Neural cell (in vitro differentiated cells): ENCODE results near the gene COG4. TPM values are rescaled to one million over a fixed set of nuclear protein-coding genes. Genes with fewer than 3 reads are reported as not detected.

Experiments used
- H2AFZ ChIP-seq: fragments of 200-600, 300-800 bp; sonication (generic), shearing (Covaris generic); 2 replicates; pipeline ENCODE4 v1.6.0; 2014; ENCODE audit warnings: low read depth, mild to moderate bottlenecking, antibody characterized with exemption, low read length, moderate library complexity
- H3F3A ChIP-seq: fragments of 200-600 bp; shearing (Covaris generic); 2 replicates; pipeline ENCODE4 v1.6.1; 2016; ENCODE audit warnings: mild to moderate bottlenecking, moderate library complexity, mixed read lengths, antibody characterized with exemption, low read length; ENCODE audit not compliant: insufficient read depth, poor library complexity, severe bottlenecking
- H3K27ac ChIP-seq: fragments of 200-600, 300-800 bp; sonication (generic), shearing (Covaris generic); 2 replicates; pipeline ENCODE4 v1.5.1; 2014; ENCODE audit warnings: mild to moderate bottlenecking, low read length, moderate library complexity
- H3K27me3 ChIP-seq: fragments of 300-800, 200-600 bp; sonication (generic), shearing (Covaris generic); 2 replicates; pipeline ENCODE4 v1.6.0; 2014; ENCODE audit warnings: mild to moderate bottlenecking, low read depth, low read length, moderate library complexity; ENCODE audit not compliant: insufficient read depth
- H3K36me3 ChIP-seq: fragments of 300-800, 200-600 bp; sonication (generic), shearing (Covaris generic); 2 replicates; pipeline ENCODE4 v1.5.1; 2014; ENCODE audit warnings: mild to moderate bottlenecking, antibody characterized with exemption, low read length, moderate library complexity; ENCODE audit not compliant: insufficient read depth
- H3K4me2 ChIP-seq: fragments of 300-800, 200-600 bp; sonication (generic), shearing (Covaris generic); 2 replicates; pipeline ENCODE4 v1.6.0; 2014; ENCODE audit warnings: mild to moderate bottlenecking, low read length
- H3K4me3 ChIP-seq: fragments of 300-800, 200-600 bp; sonication (generic), shearing (Covaris generic); 2 replicates; pipeline ENCODE4 v1.5.1; 2014; ENCODE audit warnings: mild to moderate bottlenecking, low read length, moderate library complexity
- H3K79me2 ChIP-seq: fragments of 200-600 bp; shearing (Covaris generic); replicated peaks from 2 replicates; pipeline ENCODE4 v1.6.0; 2014; ENCODE audit warnings: mild to moderate bottlenecking, low read length, moderate library complexity; ENCODE audit not compliant: insufficient read depth
- H3K9ac ChIP-seq: fragments of 300-800, 200-600 bp; sonication (generic), shearing (Covaris generic); 2 replicates; pipeline ENCODE4 v1.6.1; 2016; ENCODE audit warnings: mild to moderate bottlenecking, low read length, mixed read lengths
- H3K9me2 ChIP-seq: fragments of 200-600 bp; shearing (Covaris generic); 2 replicates; pipeline ENCODE4 v1.6.1; 2016; ENCODE audit warnings: mild to moderate bottlenecking, low read length, mixed read lengths; ENCODE audit not compliant: insufficient read depth
- H3K9me3 ChIP-seq: fragments of 200-600, 300-800 bp; sonication (generic), shearing (Covaris generic); 2 replicates; pipeline ENCODE4 v1.6.1; 2016; ENCODE audit warnings: mild to moderate bottlenecking, mixed run types, low read length, moderate library complexity, mixed read lengths
- H4K20me1 ChIP-seq: fragments of 200-600 bp; shearing (Covaris generic); 2 replicates; pipeline ENCODE4 v1.6.1; 2016; ENCODE audit warnings: mild to moderate bottlenecking, mixed run types; ENCODE audit not compliant: insufficient read depth
- CTCF ChIP-seq: fragments of 450-650 bp; IDR thresholded peaks from 2 replicates; pipeline ENCODE4 v1.5.1; 2014; ENCODE audit warnings: antibody characterized with exemption, mild to moderate bottlenecking, moderate library complexity; ENCODE audit not compliant: poor library complexity, severe bottlenecking
- EP300 ChIP-seq: fragments of 450-650 bp; conservative IDR thresholded peaks from 2 replicates; pipeline ENCODE4 v1.6.1; 2014; ENCODE audit warnings: antibody characterized with exemption, mild to moderate bottlenecking, moderate library complexity; ENCODE audit not compliant: poor library complexity, severe bottlenecking
- EZH2 ChIP-seq: fragments of 200-600, 300-800 bp; shearing (Covaris generic), sonication (generic); IDR thresholded peaks from 2 replicates; pipeline ENCODE4 v1.6.1; 2014; ENCODE audit warnings: antibody characterized with exemption, low read length, borderline replicate concordance, mild to moderate bottlenecking; ENCODE audit not compliant: insufficient read depth, poor library complexity, severe bottlenecking
- MXI1 ChIP-seq: fragments of 450-650 bp; conservative IDR thresholded peaks from 2 replicates; pipeline ENCODE4 v1.6.1; 2014; ENCODE audit warnings: antibody characterized with exemption, mild to moderate bottlenecking; ENCODE audit not compliant: poor library complexity, severe bottlenecking
- POLR2AphosphoS5 ChIP-seq: IDR thresholded peaks from 2 replicates; pipeline ENCODE4 v1.6.1; 2012
- RAD21 ChIP-seq: fragments of 450-650 bp; conservative IDR thresholded peaks from 2 replicates; pipeline ENCODE4 v1.6.1; 2014; ENCODE audit warnings: antibody characterized with exemption, mild to moderate bottlenecking, moderate library complexity
- REST ChIP-seq: IDR thresholded peaks from 2 replicates; pipeline ENCODE4 v1.6.1; 2012; ENCODE audit warnings: borderline replicate concordance
- SMC3 ChIP-seq: fragments of 450-650 bp; conservative IDR thresholded peaks from 2 replicates; pipeline ENCODE4 v1.6.1; 2014; ENCODE audit warnings: antibody characterized with exemption, mild to moderate bottlenecking, moderate library complexity; ENCODE audit not compliant: poor library complexity
- TAF1 ChIP-seq: IDR thresholded peaks from 2 replicates; pipeline ENCODE4 v1.6.1; 2012; ENCODE audit warnings: low read depth
- polyA plus RNA-seq: library from polyadenylated mRNA; depleted of rRNA; stranded (reverse); fragments of >200 nt; gene quantifications from 2 replicates; pipeline ENCODE4 v1.2.3, GENCODE V29; 2014

The COG4 gene
- polyA plus RNA-seq, 1 donor from 2014 or later = 185 TPM

- H3K36me3 ChIP-seq = peaks cover 6% of the 10 kb centered on the region
- TF ChIP-seq MXI1 (no peak), EP300 (no peak), CTCF (no peak), RAD21 (no peak), REST (no peak), SMC3 (no peak), TAF1 (no peak), POLR2AphosphoS5 (no peak)
- no peaks in the 10 kb centered on the region for H3K27me3 ChIP-seq
- no peaks in the 10 kb centered on the region for H4K20me1 ChIP-seq
- H3K9ac ChIP-seq = no peak overlapping the region
- no peak overlapping the region for H2AFZ ChIP-seq
- H3K9me2 ChIP-seq = no peaks in the 10 kb centered on the region
- no peaks in the 10 kb centered on the region for H3F3A ChIP-seq
- no peaks in the 10 kb centered on the region for H3K9me3 ChIP-seq
- no peaks in the 10 kb centered on the region for H3K79me2 ChIP-seq
- no peak overlapping the region for H3K4me3 ChIP-seq
- H3K27ac ChIP-seq = no peak overlapping the region
- H3K4me2 ChIP-seq = no peak overlapping the region
Measured at GRCh38 chr16:70508752-70509151, 14.6 kb downstream of the COG4 start.

- H3K27ac ChIP-seq = no peak overlapping the region
- H3K27me3 ChIP-seq = no peaks in the 10 kb centered on the region
- no peak overlapping the region for H3K4me3 ChIP-seq
- H3K4me2 ChIP-seq = no peak overlapping the region
- no peaks in the 10 kb centered on the region for H3K9me3 ChIP-seq
- H3K9me2 ChIP-seq = no peaks in the 10 kb centered on the region
- TF ChIP-seq MXI1 = no peak
- no peak for TF ChIP-seq SMC3
- no peak for TF ChIP-seq RAD21
- no peak for TF ChIP-seq CTCF
- TF ChIP-seq EP300 = no peak
- TF ChIP-seq TAF1 = no peak
- TF ChIP-seq POLR2AphosphoS5 = no peak
- no peak for TF ChIP-seq EZH2
- no peaks in the 10 kb centered on the region for H3F3A ChIP-seq
- H4K20me1 ChIP-seq = no peaks in the 10 kb centered on the region
- no peaks in the 10 kb centered on the region for H3K79me2 ChIP-seq
- H3K36me3 ChIP-seq = no peaks in the 10 kb centered on the region
- H2AFZ ChIP-seq = no peak overlapping the region
- no peak overlapping the region for H3K9ac ChIP-seq
Measured at GRCh38 chr16:70496513-70496912, 26.8 kb downstream of the COG4 start.
